Vagina (tissue), 2 donors: ENCODE results near the gene PRR19. TPM values are rescaled to one million over a fixed set of nuclear protein-coding genes. Genes with fewer than 3 reads are reported as not detected.

Experiments
- DNase-seq, 2 donors: peaks; one replicate each; pipeline ENCODE4 v3.0.0-alpha.2; 2017; ENCODE audit errors: extremely low spot score in 2 of 2
- H3K27ac ChIP-seq: fragments of 200-600 bp; sonication (generic); one replicate; pipeline ENCODE4 v1.5.1; 2019
- H3K27me3 ChIP-seq: fragments of 200-600 bp; sonication (generic); one replicate; pipeline ENCODE4 v1.5.1; 2019
- H3K36me3 ChIP-seq, 2 donors: fragments of 200-600 bp; sonication (generic); one replicate each; pipeline ENCODE4 v1.5.1; 2017 to 2019
- H3K4me1 ChIP-seq: fragments of 200-600 bp; sonication (generic); one replicate; pipeline ENCODE4 v1.5.1; 2019
- H3K4me3 ChIP-seq, 2 donors: fragments of 200-600 bp; sonication (generic); 1 replicate in 1 of 2; 2 replicates in 1 of 2; pipeline ENCODE4 v1.5.1; 2016 to 2019
- H3K9me3 ChIP-seq: fragments of 200-600 bp; sonication (generic); one replicate; pipeline ENCODE4 v1.5.1; 2019
- CTCF ChIP-seq, 3 experiments: fragments of 450-650 bp in 2 of 3; fragments of 200-600 bp in 1 of 3; sonication (generic) in 1 of 3; IDR thresholded peaks; one replicate each; pipeline ENCODE4 v1.5.1; 2017 to 2019; ENCODE audit warnings: antibody characterized with exemption in 3 of 3, mild to moderate bottlenecking in 2 of 3, moderate library complexity in 2 of 3
- POLR2A ChIP-seq, 2 donors: fragments of 450-650 bp; IDR thresholded peaks; one replicate each; pipeline ENCODE4 v1.6.1; 2017; ENCODE audit warnings: antibody characterized with exemption in 2 of 2, mild to moderate bottlenecking in 2 of 2, moderate library complexity in 2 of 2
- POLR2AphosphoS5 ChIP-seq, 2 donors: sonication (generic); formaldehyde crosslinking; IDR thresholded peaks; one replicate each; pipeline ENCODE4 v1.9.0; 2017; ENCODE audit warnings: antibody characterized with exemption in 2 of 2, mild to moderate bottlenecking in 2 of 2, low read depth in 1 of 2; ENCODE audit not compliant: insufficient read depth in 1 of 2
- intact Hi-C: fragments of 100-400 bp; cut with DNase I; formaldehyde crosslinking; loops from one replicate; pipeline ENCODE4 v1.15.1; 2023
- total RNA-seq: library from RNA; depleted of rRNA; stranded (reverse); fragments of >200 nt; gene quantifications from one replicate; pipeline ENCODE4 v1.2.3, GENCODE V29; 2016

Gene PRR19, protein sequence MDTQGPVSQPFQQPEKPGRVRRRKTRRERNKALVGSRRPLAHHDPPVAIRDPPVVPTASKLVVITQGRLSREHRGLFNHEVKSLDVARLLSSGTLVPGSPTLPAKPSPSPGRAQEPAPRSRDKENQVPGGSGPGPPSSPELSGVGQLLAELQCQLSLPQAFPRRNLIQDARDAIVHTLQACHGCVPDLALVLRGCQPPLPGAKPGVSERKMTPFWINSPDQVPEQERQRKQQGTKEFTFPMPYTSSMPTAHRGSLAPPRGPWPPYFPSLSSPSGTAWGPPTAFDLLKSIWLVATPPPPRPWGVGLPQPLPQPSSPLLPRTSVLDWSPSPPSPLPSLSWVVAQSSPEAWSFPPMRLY
- total RNA-seq: not detected

DNA sequence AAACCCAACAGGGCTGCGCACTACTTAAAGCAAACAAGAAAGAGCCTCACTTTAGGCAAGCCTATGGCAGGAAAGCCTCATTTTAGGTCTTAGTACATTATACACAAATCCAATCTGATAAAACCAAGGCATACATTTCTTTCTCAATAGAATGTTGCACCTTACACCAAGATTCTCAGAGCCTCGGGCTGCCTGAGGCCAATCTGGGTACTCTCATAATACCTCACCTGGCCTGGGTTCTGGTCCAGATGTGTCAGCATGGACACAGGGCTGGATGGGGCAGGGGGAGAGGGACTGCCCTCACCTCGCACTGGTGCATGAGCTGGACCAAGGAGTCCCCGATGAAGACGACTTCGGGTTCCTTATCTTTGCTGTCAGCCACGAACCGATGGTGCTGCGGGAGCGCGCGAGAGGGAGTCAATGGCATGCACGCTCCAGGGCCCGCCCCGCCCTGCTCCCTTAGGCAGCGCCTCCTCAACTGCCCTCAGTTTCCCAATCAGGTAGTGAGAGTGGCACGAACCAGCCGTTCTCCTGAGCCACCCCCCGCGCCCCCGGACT, at the start of gene PRR19:
PRR19 (plus strand) TSS at position 487 of the 558 bp plus-strand sequence. CDS start 7,453 bp downstream, outside the sequence.
- TF ChIP-seq CTCF (IDR thresholded peaks at IDR 0.05) (no peak), POLR2AphosphoS5 (IDR thresholded peaks at IDR 0.05; ENCODE audit: insufficient read depth in 1 of 2, low read depth in 1 of 2) (no peak), POLR2A (IDR thresholded peaks at IDR 0.05) (no peak)
- Histone ChIP-seq H3K4me1 (peaks cover 25% of the 10 kb centered on the region), H3K27me3 (no peaks in the 10 kb centered on the region), H3K9me3 (no peaks in the 10 kb centered on the region), H3K4me3 (peak within 1 kb of the TSS; percentile 52 to 59), H3K36me3 (no peaks in the 10 kb centered on the region), H3K27ac (peak within 1 kb of the TSS; percentile 63)
- DNase-seq: no peak
- intact Hi-C loops: no loop called here

DNA sequence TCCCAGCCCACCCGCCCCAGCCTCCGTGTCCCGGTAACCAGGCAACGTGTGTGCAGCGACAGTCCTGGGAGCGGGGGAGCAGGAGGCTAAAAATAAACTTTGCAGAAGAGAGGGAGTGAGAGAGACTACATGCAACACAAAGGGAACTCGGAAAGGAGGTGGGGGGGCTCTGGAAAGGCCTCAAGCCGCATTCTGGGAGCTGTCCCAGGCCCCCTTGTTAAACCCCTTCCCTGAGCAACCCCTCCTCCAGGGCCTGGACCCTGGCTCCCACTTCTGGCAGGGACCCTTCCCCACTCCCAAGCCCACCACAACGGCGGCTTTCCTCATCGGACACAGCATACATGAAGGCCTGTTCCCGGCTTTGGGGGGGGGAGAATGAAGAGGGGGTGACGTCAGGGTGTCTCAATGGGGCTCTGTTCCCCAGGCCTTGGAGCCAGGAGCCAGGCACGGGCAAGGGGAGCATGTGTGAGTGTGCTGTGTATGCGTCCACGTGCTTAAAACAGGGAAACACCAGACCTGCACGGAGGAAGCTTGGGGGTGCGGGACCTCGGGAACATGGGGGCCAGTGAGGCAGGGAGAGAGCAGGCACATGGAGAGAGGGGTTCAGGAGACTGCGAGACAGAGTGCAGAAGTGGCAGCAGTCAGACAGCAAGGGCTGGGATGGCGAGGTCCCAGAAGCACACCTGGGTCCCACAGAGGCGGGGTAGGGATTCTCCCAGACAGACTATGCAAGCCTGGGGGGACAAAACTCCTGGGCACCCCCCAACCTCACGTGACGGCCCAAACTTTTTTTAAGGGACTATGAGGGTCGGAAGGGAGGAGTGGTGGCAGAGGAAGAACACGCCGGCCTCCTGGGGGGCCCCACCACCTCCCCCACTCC, 49.3 kb upstream of the PRR19 start:
- Histone ChIP-seq H3K27ac (peak overlapping the region; percentile 100), H3K27me3 (no peaks in the 10 kb centered on the region), H3K9me3 (no peaks in the 10 kb centered on the region), H3K36me3 (peaks cover 0 to 17% of the 10 kb centered on the region in 2 donors), H3K4me1 (peaks cover 52% of the 10 kb centered on the region), H3K4me3 (peak overlapping the region; percentile 97)
- no peak for DNase-seq
- TF ChIP-seq POLR2A (IDR thresholded peaks at IDR 0.05) (no peak), CTCF (IDR thresholded peaks at IDR 0.05) (no peak), POLR2AphosphoS5 (IDR thresholded peaks at IDR 0.05; ENCODE audit: insufficient read depth in 1 of 2, low read depth in 1 of 2) (no peak)
- intact Hi-C loops: no loop called here

- Histone ChIP-seq H3K27me3 (no peaks in the 10 kb centered on the region), H3K9me3 (no peaks in the 10 kb centered on the region), H3K36me3 (peaks cover 0 to 14% of the 10 kb centered on the region in 2 donors), H3K27ac (peak overlapping the region; percentile 100), H3K4me3 (peak overlapping the region; percentile 97), H3K4me1 (peaks cover 52% of the 10 kb centered on the region)
- intact Hi-C loops: loop anchor here (2.0 kb wide), 1 partner anchor 27 kb away; no protein-coding TSS in a partner anchor
- no peak for DNase-seq
- TF ChIP-seq CTCF (IDR thresholded peaks at IDR 0.05) (no peak), POLR2A (IDR thresholded peaks at IDR 0.05) (peak in 1 of 2 donors; percentile 18), POLR2AphosphoS5 (IDR thresholded peaks at IDR 0.05; ENCODE audit: insufficient read depth in 1 of 2, low read depth in 1 of 2) (peak; percentile 14 to 57)
These were observed 48.5 kb upstream of the PRR19 start for GRCh38 chr19:42253245-42254088.

- Histone ChIP-seq H3K27me3 (no peaks in the 10 kb centered on the region), H3K36me3 (peaks cover 0 to 6% of the 10 kb centered on the region in 2 donors), H3K4me1 (peaks cover 52% of the 10 kb centered on the region), H3K9me3 (no peaks in the 10 kb centered on the region), H3K4me3 (peak overlapping the region; percentile 97), H3K27ac (peak overlapping the region; percentile 100)
- no peak for DNase-seq
- intact Hi-C loops: loop anchor here (2.0 kb wide), 1 partner anchor 27 kb away; no protein-coding TSS in a partner anchor
- TF ChIP-seq POLR2AphosphoS5 (IDR thresholded peaks at IDR 0.05; ENCODE audit: insufficient read depth in 1 of 2, low read depth in 1 of 2) (peak; percentile 67 to 76), POLR2A (IDR thresholded peaks at IDR 0.05) (no peak)
These were observed 47.7 kb upstream of the PRR19 start for GRCh38 chr19:42254089-42254849.
